ENCODE measurements around the gene SULT1A1.
A peak's percentile ranks its signal among the peaks of the same experiment; 100 is the strongest.
"Not testable (repeated sequence)": the region's sequence is repeated elsewhere in the genome, so short reads cannot be mapped to it uniquely, and the experiment has no call there.

Gene SULT1A1

GRCh38 chr16:28621481-28622155, 11.8 kb upstream of the SULT1A1 start:
- Histone ChIP-seq H3K9me3 (ENCODE audit: low read depth, low read length) (no peaks in the 10 kb centered on the region), H3K4me3 (no peak overlapping the region), H3K27ac (no peak overlapping the region), H3K9ac (ENCODE audit: insufficient read length) (no peak overlapping the region), H3K36me3 (ENCODE audit: insufficient read depth, low read length) (no peaks in the 10 kb centered on the region)
- DNase-seq (ENCODE audit: low read depth, low spot score), result no peak
- TF ChIP-seq FOXP2 (optimal IDR thresholded peaks at IDR 0.05; ENCODE audit: control extremely low read depth, extremely low read length, insufficient read depth) (no peak), POLR2AphosphoS5 (IDR thresholded peaks at IDR 0.05; ENCODE audit: borderline replicate concordance, low read depth, low read length) (no peak), EZH2 (IDR thresholded peaks at IDR 0.05) (no peak)

GRCh38 chr16:28620316-28620715, 10.5 kb upstream of the SULT1A1 start:
- DNase-seq (ENCODE audit: low read depth, low spot score); H3K27ac ChIP-seq; H3K4me3 ChIP-seq; H3K9ac ChIP-seq (ENCODE audit: insufficient read length); H3K9me3 ChIP-seq (ENCODE audit: low read depth, low read length); H3K36me3 ChIP-seq (ENCODE audit: insufficient read depth, low read length): not testable (repeated sequence)

- TF ChIP-seq FOXP2 (optimal IDR thresholded peaks at IDR 0.05; ENCODE audit: control extremely low read depth, extremely low read length, insufficient read depth) (no peak), POLR2AphosphoS5 (IDR thresholded peaks at IDR 0.05; ENCODE audit: borderline replicate concordance, low read depth, low read length) (no peak), EZH2 (IDR thresholded peaks at IDR 0.05) (no peak)
- Histone ChIP-seq H3K9me3 (ENCODE audit: low read depth, low read length) (no peaks in the 10 kb centered on the region), H3K27ac (peak overlapping the region; percentile 72), H3K36me3 (ENCODE audit: insufficient read depth, low read length) (no peaks in the 10 kb centered on the region), H3K4me3 (peak overlapping the region; percentile 59), H3K9ac (ENCODE audit: insufficient read length) (no peak overlapping the region)
- DNase-seq (ENCODE audit: low read depth, low spot score), result peak; percentile 77
These were observed 8.0 kb upstream of the SULT1A1 start for GRCh38 chr16:28617874-28618273.

- Histone ChIP-seq H3K9ac (ENCODE audit: insufficient read length) (no peak overlapping the region), H3K27ac (peak overlapping the region; percentile 62; the same call in 1 of the 2 replicates), H3K36me3 (ENCODE audit: insufficient read depth, low read length) (no peaks in the 10 kb centered on the region), H3K9me3 (ENCODE audit: low read depth, low read length) (no peaks in the 10 kb centered on the region), H3K4me3 (no peak overlapping the region)
- TF ChIP-seq FOXP2 (optimal IDR thresholded peaks at IDR 0.05; ENCODE audit: control extremely low read depth, extremely low read length, insufficient read depth), result no peak
- no peak for TF ChIP-seq EZH2 (IDR thresholded peaks at IDR 0.05)
- no peak for TF ChIP-seq POLR2AphosphoS5 (IDR thresholded peaks at IDR 0.05; ENCODE audit: borderline replicate concordance, low read depth, low read length)
- peak; percentile 56 for DNase-seq (ENCODE audit: low read depth, low spot score)
These were observed 6.8 kb upstream of the SULT1A1 start for GRCh38 chr16:28616636-28617035.

GRCh38 chr16:28616224-28616577, 6.4 kb upstream of the SULT1A1 start:
- H3K9me3 ChIP-seq (ENCODE audit: low read depth, low read length); H3K4me3 ChIP-seq; H3K36me3 ChIP-seq (ENCODE audit: insufficient read depth, low read length); DNase-seq (ENCODE audit: low read depth, low spot score); H3K9ac ChIP-seq (ENCODE audit: insufficient read length): not testable (repeated sequence)
- H3K27ac ChIP-seq, result peak overlapping the region; percentile 62; the same call in 1 of the 2 replicates

- H3K27ac ChIP-seq; H3K4me3 ChIP-seq; H3K9ac ChIP-seq (ENCODE audit: insufficient read length); DNase-seq (ENCODE audit: low read depth, low spot score); H3K9me3 ChIP-seq (ENCODE audit: low read depth, low read length); H3K36me3 ChIP-seq (ENCODE audit: insufficient read depth, low read length): not testable (repeated sequence)
These were observed 5.8 kb upstream of the SULT1A1 start for GRCh38 chr16:28615486-28616223.

- not testable (repeated sequence) for H3K9ac ChIP-seq (ENCODE audit: insufficient read length); H3K9me3 ChIP-seq (ENCODE audit: low read depth, low read length); DNase-seq (ENCODE audit: low read depth, low spot score); H3K4me3 ChIP-seq; H3K36me3 ChIP-seq (ENCODE audit: insufficient read depth, low read length); H3K27ac ChIP-seq
These were observed 4.7 kb upstream of the SULT1A1 start for GRCh38 chr16:28614561-28614960.

GRCh38 chr16:28613912-28614311, 4.1 kb upstream of the SULT1A1 start:
- H3K9me3 ChIP-seq (ENCODE audit: low read depth, low read length); H3K4me3 ChIP-seq; H3K36me3 ChIP-seq (ENCODE audit: insufficient read depth, low read length); H3K27ac ChIP-seq; DNase-seq (ENCODE audit: low read depth, low spot score); H3K9ac ChIP-seq (ENCODE audit: insufficient read length): not testable (repeated sequence)

- not testable (repeated sequence) for H3K9ac ChIP-seq (ENCODE audit: insufficient read length); H3K36me3 ChIP-seq (ENCODE audit: insufficient read depth, low read length); H3K4me3 ChIP-seq; H3K27ac ChIP-seq; DNase-seq (ENCODE audit: low read depth, low spot score); H3K9me3 ChIP-seq (ENCODE audit: low read depth, low read length)
These were observed 2.8 kb upstream of the SULT1A1 start for GRCh38 chr16:28612359-28613280.
